HG03378 (cell line): ENCODE results near the gene INPP5F.
"Not testable (repeated sequence)": the region's sequence is repeated elsewhere in the genome, so short reads cannot be mapped to it uniquely, and the experiment has no call there.

Experiments used
- ATAC-seq: cut with Tn5 transposase; IDR thresholded peaks from one replicate; pipeline ENCODE4 v1.9.1; 2021; ENCODE audit warnings: mild to moderate bottlenecking, moderate library complexity; ENCODE audit not compliant: unreplicated experiment

The INPP5F gene

GRCh38 chr10:119859420-119860258 lies 133.8 kb downstream of the INPP5F start:
- ATAC-seq: no peak

- no peak for ATAC-seq
These were observed 135.2 kb downstream of the INPP5F start for GRCh38 chr10:119860866-119861607.

GRCh38 chr10:119862524-119862923 lies 136.7 kb downstream of the INPP5F start:
- no peak for ATAC-seq

GRCh38 chr10:119863951-119864565 lies 138.2 kb downstream of the INPP5F start:
- no peak for ATAC-seq

GRCh38 chr10:119865699-119866240 lies 139.9 kb downstream of the INPP5F start:
- no peak for ATAC-seq

GRCh38 chr10:119867317-119867716 lies 141.5 kb downstream of the INPP5F start:
- no peak for ATAC-seq

- ATAC-seq: not testable (repeated sequence)
These were observed 143.5 kb downstream of the INPP5F start for GRCh38 chr10:119869398-119869797.

- ATAC-seq: peak; percentile 31
These were observed 146.2 kb downstream of the INPP5F start for GRCh38 chr10:119871881-119872609.

- peak; percentile 12 for ATAC-seq
These were observed 146.7 kb downstream of the INPP5F start, which contains the start of gene MCMBP for GRCh38 chr10:119872610-119872859. Gene MCMBP (minus strand): TSS chr10:119872843. CDS start chr10:119872584, 259 bp downstream.

- peak; percentile 76 for ATAC-seq
These were observed 147.2 kb downstream of the INPP5F start for GRCh38 chr10:119872860-119873681.

- no peak for ATAC-seq
These were observed 152.7 kb downstream of the INPP5F start for GRCh38 chr10:119878524-119878923.
